GM18505 (cell line): Measurements from ENCODE around the gene CRK.

Experiments used
- ATAC-seq: cut with Tn5 transposase; IDR thresholded peaks from one replicate; pipeline ENCODE4 v1.9.1; 2021; ENCODE audit not compliant: unreplicated experiment
- POLR2A ChIP-seq: IDR thresholded peaks from 4 replicates; pipeline ENCODE4 v1.6.1; 2011; ENCODE audit warnings: borderline replicate concordance; ENCODE audit not compliant: insufficient read depth, insufficient read length; ENCODE audit errors: extremely low read depth

The CRK gene

GRCh38 chr17:1478418-1478817 lies 22.4 kb upstream of the CRK start:
- TF ChIP-seq POLR2A, result no peak
- ATAC-seq, result no peak

- TF ChIP-seq POLR2A, result no peak
- no peak for ATAC-seq
Measured at GRCh38 chr17:1475321-1475854, 19.4 kb upstream of the CRK start.

GRCh38 chr17:1474402-1475189 lies 18.6 kb upstream of the CRK start:
- ATAC-seq, result no peak

GRCh38 chr17:1473841-1474240 lies 17.8 kb upstream of the CRK start:
- no peak for TF ChIP-seq POLR2A
- ATAC-seq, result no peak

More at GRCh38 chr17:1474402-1475189, 18.6 kb upstream of the CRK start:
- TF ChIP-seq POLR2A, result peak; percentile 37

GRCh38 chr17:1473170-1473569 lies 17.1 kb upstream of the CRK start:
- TF ChIP-seq POLR2A, result no peak
- ATAC-seq, result no peak

GRCh38 chr17:1471911-1472821 lies 16.1 kb upstream of the CRK start:
- no peak for ATAC-seq
- no peak for TF ChIP-seq POLR2A

- no peak for ATAC-seq
- no peak for TF ChIP-seq POLR2A
Measured at GRCh38 chr17:1471490-1471889, 15.5 kb upstream of the CRK start.

GRCh38 chr17:1470755-1471462 lies 14.9 kb upstream of the CRK start:
- no peak for TF ChIP-seq POLR2A
- ATAC-seq, result no peak

- ATAC-seq, result no peak
- no peak for TF ChIP-seq POLR2A
Measured at GRCh38 chr17:1470071-1470754, 14.2 kb upstream of the CRK start.

- no peak for ATAC-seq
- no peak for TF ChIP-seq POLR2A
Measured at GRCh38 chr17:1469231-1469852, 13.3 kb upstream of the CRK start.

GRCh38 chr17:1467898-1468492 lies 12.0 kb upstream of the CRK start:
- no peak for ATAC-seq
- no peak for TF ChIP-seq POLR2A

GRCh38 chr17:1467258-1467657 lies 11.2 kb upstream of the CRK start:
- ATAC-seq, result no peak
- TF ChIP-seq POLR2A, result no peak
